Heart left ventricle (tissue), 13 donors: ENCODE data around the gene SLC51A.

ENCODE experiments used
- POLR2A ChIP-seq, 2 donors: fragments of 450-650 bp; IDR thresholded peaks; one replicate each; pipeline ENCODE4 v1.6.1; 2017; ENCODE audit warnings: antibody characterized with exemption in 2 of 2, mild to moderate bottlenecking in 2 of 2, moderate library complexity in 2 of 2
- TF ChIP-seq, protein P1 (sequence below), 12 donors: fragments of 200-600 bp; sonication (generic) in 4 of 12; IDR thresholded peaks; one replicate each; pipeline versions ENCODE4 v1.5.0 to v1.8.0; 2018 to 2022; ENCODE audit warnings: antibody characterized with exemption in 12 of 12, mild to moderate bottlenecking in 5 of 12
- donor health status: ischemic (EF 13 %, LVEDD 7.1; RV severe dilation, severe dysfunction).
- donor health status: DM: no; HTN: yes; CAD: no.
- donor health status: DM: no; HTN: no; CAD: no.
- donor health status: ischemic (EF 25% LVEDD 6.9; RV normal size, moderate dysfunction).
- donor health status: ischemic (EF 25% LVEDD 5.7; RV mildly dilated, moderate dysfunction).
- donor health status: ischemic (EF 35%, LVEDD 5.7; RV mildly dilated, moderate dysfunction).
- donor health status: nonischemic (EF 11% LVEDD 7.7; RV severe dilation, severe dysfunction).
- donor health status: DM: yes; HTN: yes; CAD: no.
- donor health status: PGD.
- donor health status: ischemic (EF 29% LVEDD 5.4; RV normal size, mild dysfunction).
- donor health status: nonischemic (EF 23%, LVEDD 6.1; RV moderate dilation, normal function).

DNA sequence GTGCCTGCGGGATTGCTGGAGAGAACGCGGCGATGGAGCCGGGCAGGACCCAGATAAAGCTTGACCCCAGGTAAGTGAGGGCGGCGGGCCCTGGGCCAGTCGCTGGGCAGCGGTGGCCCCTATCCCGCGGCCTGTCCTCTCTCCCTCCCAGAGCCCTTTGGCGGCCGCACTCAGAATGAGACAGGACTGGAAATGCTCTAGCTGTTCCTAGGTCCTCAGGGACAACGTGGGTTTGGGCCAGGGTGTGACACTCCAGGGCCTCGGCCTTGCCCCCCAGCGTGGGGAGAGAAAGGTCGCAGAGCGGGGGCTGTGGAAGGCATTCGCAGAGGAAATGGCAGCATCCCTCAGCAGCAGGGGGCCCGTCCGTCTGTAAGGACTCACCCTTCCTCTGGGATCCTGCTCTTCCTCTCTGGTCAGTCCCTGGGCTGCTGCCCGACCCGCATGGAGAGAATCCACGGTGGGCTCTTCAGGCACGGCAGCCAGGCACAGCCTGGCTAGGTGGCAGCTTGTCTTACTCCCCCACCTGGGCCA, 412 bp downstream of the SLC51A start:
- TF ChIP-seq POLR2A (IDR thresholded peaks at IDR 0.05) = no peak
- TF ChIP-seq, protein P1, sequence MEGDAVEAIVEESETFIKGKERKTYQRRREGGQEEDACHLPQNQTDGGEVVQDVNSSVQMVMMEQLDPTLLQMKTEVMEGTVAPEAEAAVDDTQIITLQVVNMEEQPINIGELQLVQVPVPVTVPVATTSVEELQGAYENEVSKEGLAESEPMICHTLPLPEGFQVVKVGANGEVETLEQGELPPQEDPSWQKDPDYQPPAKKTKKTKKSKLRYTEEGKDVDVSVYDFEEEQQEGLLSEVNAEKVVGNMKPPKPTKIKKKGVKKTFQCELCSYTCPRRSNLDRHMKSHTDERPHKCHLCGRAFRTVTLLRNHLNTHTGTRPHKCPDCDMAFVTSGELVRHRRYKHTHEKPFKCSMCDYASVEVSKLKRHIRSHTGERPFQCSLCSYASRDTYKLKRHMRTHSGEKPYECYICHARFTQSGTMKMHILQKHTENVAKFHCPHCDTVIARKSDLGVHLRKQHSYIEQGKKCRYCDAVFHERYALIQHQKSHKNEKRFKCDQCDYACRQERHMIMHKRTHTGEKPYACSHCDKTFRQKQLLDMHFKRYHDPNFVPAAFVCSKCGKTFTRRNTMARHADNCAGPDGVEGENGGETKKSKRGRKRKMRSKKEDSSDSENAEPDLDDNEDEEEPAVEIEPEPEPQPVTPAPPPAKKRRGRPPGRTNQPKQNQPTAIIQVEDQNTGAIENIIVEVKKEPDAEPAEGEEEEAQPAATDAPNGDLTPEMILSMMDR (IDR thresholded peaks at IDR 0.05) = no peak
